ENCODE results near the gene EVA1A. TPM values are rescaled to one million over a fixed set of nuclear protein-coding genes. Genes with fewer than 3 reads are reported as not detected.
A peak's percentile ranks its signal among the peaks of the same experiment; 100 is the strongest.

The EVA1A gene
- total and polyA plus RNA-seq, 2 donors (not counting 1 experiment from before 2014, with no cell fraction given): 22.8 to 31.7 TPM

DNA sequence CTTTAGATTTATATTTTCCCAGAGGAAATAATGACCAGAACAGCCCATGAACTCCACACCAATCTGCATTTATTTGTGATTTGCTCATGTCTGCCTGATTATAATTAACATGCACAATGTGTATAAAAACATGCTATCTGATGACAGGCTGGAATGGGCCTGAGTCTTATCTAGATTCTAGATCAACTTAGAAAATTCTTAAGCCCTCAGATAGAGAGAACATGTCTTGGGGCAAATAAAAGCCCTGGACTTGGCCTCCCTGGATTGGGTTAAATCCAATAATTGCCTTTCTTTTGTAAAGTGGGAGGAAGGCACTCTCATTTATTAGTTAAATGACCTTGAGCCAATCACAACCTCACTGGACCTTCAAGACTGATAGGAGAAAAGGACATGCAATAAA, 61.8 kb downstream of the EVA1A start:
- Histone ChIP-seq H2AFZ (ENCODE audit: low read length) (no peak overlapping the region), H3K4me3 (replicated peaks in 1 of 4; ENCODE audit: control extremely low read depth in 1 of 4, insufficient read depth in 1 of 4, low read depth in 3 of 4, low read length in 4 of 4) (no peak overlapping the region), H3K4me2 (ENCODE audit: extremely low read depth, insufficient read depth, low read length) (no peak overlapping the region), H3K9ac (ENCODE audit: insufficient read depth, low read length) (no peak overlapping the region), H3K4me1 (ENCODE audit: control insufficient read depth, extremely low read depth, insufficient read depth, low read length) (peaks cover 9% of the 10 kb centered on the region), H3K27me3 (ENCODE audit: control insufficient read depth, insufficient read depth, low read length) (no peaks in the 10 kb centered on the region), H3K27ac (ENCODE audit: insufficient read depth, low read length) (no peak overlapping the region), H3K36me3 (ENCODE audit: control insufficient read depth, insufficient read depth, low read length) (peaks cover 2% of the 10 kb centered on the region), H4K20me1 (ENCODE audit: control insufficient read depth, extremely low read depth, insufficient read depth, low read length) (no peaks in the 10 kb centered on the region), H3K9me3 (ENCODE audit: control insufficient read depth, insufficient read depth, low read depth, low read length) (no peaks in the 10 kb centered on the region), H3K79me2 (ENCODE audit: control insufficient read depth, insufficient read depth, low read length) (peaks cover 29% of the 10 kb centered on the region)
- TF ChIP-seq, protein P1, sequence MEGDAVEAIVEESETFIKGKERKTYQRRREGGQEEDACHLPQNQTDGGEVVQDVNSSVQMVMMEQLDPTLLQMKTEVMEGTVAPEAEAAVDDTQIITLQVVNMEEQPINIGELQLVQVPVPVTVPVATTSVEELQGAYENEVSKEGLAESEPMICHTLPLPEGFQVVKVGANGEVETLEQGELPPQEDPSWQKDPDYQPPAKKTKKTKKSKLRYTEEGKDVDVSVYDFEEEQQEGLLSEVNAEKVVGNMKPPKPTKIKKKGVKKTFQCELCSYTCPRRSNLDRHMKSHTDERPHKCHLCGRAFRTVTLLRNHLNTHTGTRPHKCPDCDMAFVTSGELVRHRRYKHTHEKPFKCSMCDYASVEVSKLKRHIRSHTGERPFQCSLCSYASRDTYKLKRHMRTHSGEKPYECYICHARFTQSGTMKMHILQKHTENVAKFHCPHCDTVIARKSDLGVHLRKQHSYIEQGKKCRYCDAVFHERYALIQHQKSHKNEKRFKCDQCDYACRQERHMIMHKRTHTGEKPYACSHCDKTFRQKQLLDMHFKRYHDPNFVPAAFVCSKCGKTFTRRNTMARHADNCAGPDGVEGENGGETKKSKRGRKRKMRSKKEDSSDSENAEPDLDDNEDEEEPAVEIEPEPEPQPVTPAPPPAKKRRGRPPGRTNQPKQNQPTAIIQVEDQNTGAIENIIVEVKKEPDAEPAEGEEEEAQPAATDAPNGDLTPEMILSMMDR (conservative IDR thresholded peaks at IDR 0.05 in 1 of 2, IDR thresholded peaks at IDR 0.05 in 1 of 2; ENCODE audit: low read depth in 1 of 2, low read length in 2 of 2): no peak
- TF ChIP-seq EZH2 (IDR thresholded peaks at IDR 0.05; ENCODE audit: low read length, missing control alignments): no peak
- no peak for DNase-seq (ENCODE audit: low read depth in 2 of 2)

DNA sequence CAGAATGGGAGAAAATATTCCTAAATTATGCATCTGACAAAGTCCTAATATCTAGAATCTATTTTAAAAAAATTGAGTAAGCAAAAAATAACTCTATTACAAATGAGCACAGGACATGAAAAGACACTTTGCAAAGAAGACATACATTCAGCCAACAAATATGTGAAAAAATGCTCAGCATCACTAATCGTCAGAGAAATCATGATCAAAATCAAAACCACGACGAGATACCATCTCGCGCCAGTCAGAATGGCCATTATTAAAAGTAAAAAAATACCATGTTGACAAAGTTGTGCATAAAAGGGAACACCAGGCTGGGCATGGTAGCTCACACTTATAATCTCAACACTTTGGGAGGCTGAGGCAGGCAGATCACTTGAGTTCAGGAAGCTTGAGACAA, 63.5 kb downstream of the EVA1A start:
- peak in 1 of 2 donors; percentile 24 for DNase-seq (ENCODE audit: low read depth in 2 of 2)
- no peak for TF ChIP-seq EZH2 (IDR thresholded peaks at IDR 0.05; ENCODE audit: low read length, missing control alignments)
- TF ChIP-seq, protein P1 (conservative IDR thresholded peaks at IDR 0.05 in 1 of 2, IDR thresholded peaks at IDR 0.05 in 1 of 2; ENCODE audit: low read depth in 1 of 2, low read length in 2 of 2): no peak
- no peak overlapping the region for H2AFZ ChIP-seq (ENCODE audit: low read length)
- H3K9ac ChIP-seq (ENCODE audit: insufficient read depth, low read length): no peak overlapping the region
- H3K4me2 ChIP-seq (ENCODE audit: extremely low read depth, insufficient read depth, low read length): no peak overlapping the region
- H3K9me3 ChIP-seq (ENCODE audit: control insufficient read depth, insufficient read depth, low read depth, low read length): no peaks in the 10 kb centered on the region
- H3K4me3 ChIP-seq (replicated peaks in 1 of 4; ENCODE audit: control extremely low read depth in 1 of 4, insufficient read depth in 1 of 4, low read depth in 3 of 4, low read length in 4 of 4): no peak overlapping the region
- H3K79me2 ChIP-seq (ENCODE audit: control insufficient read depth, insufficient read depth, low read length): peaks cover 29% of the 10 kb centered on the region
- H3K36me3 ChIP-seq (ENCODE audit: control insufficient read depth, insufficient read depth, low read length): peaks cover 4% of the 10 kb centered on the region
- no peak overlapping the region for H3K27ac ChIP-seq (ENCODE audit: insufficient read depth, low read length)
- H3K4me1 ChIP-seq (ENCODE audit: control insufficient read depth, extremely low read depth, insufficient read depth, low read length): peaks cover 2% of the 10 kb centered on the region
- no peaks in the 10 kb centered on the region for H4K20me1 ChIP-seq (ENCODE audit: control insufficient read depth, extremely low read depth, insufficient read depth, low read length)
- H3K27me3 ChIP-seq (ENCODE audit: control insufficient read depth, insufficient read depth, low read length): no peaks in the 10 kb centered on the region

DNA sequence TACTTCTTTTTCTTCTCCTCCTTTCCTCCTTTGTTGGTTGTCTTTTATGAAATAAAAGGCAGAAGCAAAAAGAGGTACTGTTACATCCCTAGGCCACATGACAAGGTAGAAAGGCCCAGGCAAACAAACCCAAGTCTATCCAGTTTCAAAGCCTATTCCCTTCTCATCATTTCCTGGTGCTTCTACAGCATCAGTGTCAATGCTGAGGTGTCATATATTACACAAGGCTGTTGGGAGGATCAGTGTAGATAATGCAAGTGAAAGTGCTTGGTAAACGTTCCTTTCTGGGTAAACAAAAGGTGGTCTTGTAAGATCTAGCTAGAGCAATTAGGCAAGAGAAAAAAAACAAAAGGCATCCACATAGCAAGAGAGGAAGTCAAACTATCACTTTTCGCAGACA, 64.9 kb downstream of the EVA1A start:
- no peak for DNase-seq (ENCODE audit: low read depth in 2 of 2)
- TF ChIP-seq EZH2 (IDR thresholded peaks at IDR 0.05; ENCODE audit: low read length, missing control alignments): no peak
- TF ChIP-seq, protein P1 (conservative IDR thresholded peaks at IDR 0.05 in 1 of 2, IDR thresholded peaks at IDR 0.05 in 1 of 2; ENCODE audit: low read depth in 1 of 2, low read length in 2 of 2): no peak
- H3K9me3 ChIP-seq (ENCODE audit: control insufficient read depth, insufficient read depth, low read depth, low read length): no peaks in the 10 kb centered on the region
- H3K27me3 ChIP-seq (ENCODE audit: control insufficient read depth, insufficient read depth, low read length): no peaks in the 10 kb centered on the region
- H3K4me2 ChIP-seq (ENCODE audit: extremely low read depth, insufficient read depth, low read length): peak overlapping the region; percentile 3
- no peak overlapping the region for H3K4me3 ChIP-seq (replicated peaks in 1 of 4; ENCODE audit: control extremely low read depth in 1 of 4, insufficient read depth in 1 of 4, low read depth in 3 of 4, low read length in 4 of 4)
- peaks cover 2% of the 10 kb centered on the region for H3K4me1 ChIP-seq (ENCODE audit: control insufficient read depth, extremely low read depth, insufficient read depth, low read length)
- H3K36me3 ChIP-seq (ENCODE audit: control insufficient read depth, insufficient read depth, low read length): peaks cover 4% of the 10 kb centered on the region
- no peak overlapping the region for H3K9ac ChIP-seq (ENCODE audit: insufficient read depth, low read length)
- no peaks in the 10 kb centered on the region for H4K20me1 ChIP-seq (ENCODE audit: control insufficient read depth, extremely low read depth, insufficient read depth, low read length)
- H3K27ac ChIP-seq (ENCODE audit: insufficient read depth, low read length): no peak overlapping the region
- peaks cover 29% of the 10 kb centered on the region for H3K79me2 ChIP-seq (ENCODE audit: control insufficient read depth, insufficient read depth, low read length)
- no peak overlapping the region for H2AFZ ChIP-seq (ENCODE audit: low read length)

Data from fibroblast of lung (primary cell).